Esophagus squamous epithelium (tissue), 5 donors: ENCODE measurements around the gene LIN7A. TPM values are rescaled to one million over a fixed set of nuclear protein-coding genes. Genes with fewer than 3 reads are reported as not detected.

Source experiments
- DNase-seq: peaks from one replicate; lab custom pipeline; 2025; lab: John Stamatoyannopoulos, UW
- H3K27ac ChIP-seq, 4 donors: fragments of 200-600 bp; sonication (generic); one replicate each; pipeline ENCODE4 v1.5.1; 2016 to 2019; ENCODE audit warnings: mild to moderate bottlenecking in 1 of 4
- H3K27me3 ChIP-seq, 4 donors: fragments of 200-600 bp; sonication (generic); 1 replicate in 3 of 4; 2 replicates in 1 of 4; pipeline versions ENCODE4 v1.5.1 to v1.6.0; 2017 to 2021; ENCODE audit warnings: antibody characterized with exemption in 1 of 4
- H3K36me3 ChIP-seq, 3 donors: fragments of 200-600 bp; sonication (generic); one replicate each; pipeline ENCODE4 v1.5.1; 2016 to 2019
- H3K4me1 ChIP-seq, 3 donors: fragments of 200-600 bp; sonication (generic); one replicate each; pipeline ENCODE4 v1.5.1; 2017 to 2019
- H3K4me3 ChIP-seq, 4 donors: fragments of 200-600 bp; sonication (generic); 1 replicate in 3 of 4; 2 replicates in 1 of 4; pipeline ENCODE4 v1.5.1; 2016 to 2019; ENCODE audit warnings: mild to moderate bottlenecking in 2 of 4, moderate library complexity in 1 of 4
- H3K9me3 ChIP-seq, 3 donors: fragments of 200-600 bp; sonication (generic); one replicate each; pipeline ENCODE4 v1.5.1; 2016 to 2019
- POLR2A ChIP-seq, 4 donors: fragments of 450-650 bp; IDR thresholded peaks; one replicate each; pipeline ENCODE4 v1.6.1; 2017; ENCODE audit warnings: antibody characterized with exemption in 4 of 4, mild to moderate bottlenecking in 4 of 4, moderate library complexity in 3 of 4
- WGBS, 2 donors: methylation state at CpG; one replicate each; pipeline ENCODE4 v1.1.5; 2018; 5-methylcytosine and 5-hydroxymethylcytosine counted together
- intact Hi-C: fragments of 100-400 bp; cut with DNase I; formaldehyde crosslinking; loops from one replicate; pipeline ENCODE4 v1.15.0; 2022
- total RNA-seq, 4 donors: library from RNA; depleted of rRNA; stranded (reverse); fragments of >200 nt; gene quantifications; one replicate each; pipeline ENCODE4 v1.1.0, GENCODE V29; 2016
- TF ChIP-seq, protein P1 (sequence below), 6 experiments: fragments of 450-650 bp in 4 of 6; fragments of 200-600 bp in 2 of 6; sonication (generic) in 2 of 6; IDR thresholded peaks; one replicate each; pipeline ENCODE4 v1.5.1; 2016 to 2019; ENCODE audit warnings: antibody characterized with exemption in 6 of 6, mild to moderate bottlenecking in 4 of 6, moderate library complexity in 4 of 6
- donor health status: DM: yes; HTN: yes; CAD: no.

Gene LIN7A
- total RNA-seq, 4 donors from 2014 or later: 0.49 to 2.7 (median 0.74) TPM

DNA sequence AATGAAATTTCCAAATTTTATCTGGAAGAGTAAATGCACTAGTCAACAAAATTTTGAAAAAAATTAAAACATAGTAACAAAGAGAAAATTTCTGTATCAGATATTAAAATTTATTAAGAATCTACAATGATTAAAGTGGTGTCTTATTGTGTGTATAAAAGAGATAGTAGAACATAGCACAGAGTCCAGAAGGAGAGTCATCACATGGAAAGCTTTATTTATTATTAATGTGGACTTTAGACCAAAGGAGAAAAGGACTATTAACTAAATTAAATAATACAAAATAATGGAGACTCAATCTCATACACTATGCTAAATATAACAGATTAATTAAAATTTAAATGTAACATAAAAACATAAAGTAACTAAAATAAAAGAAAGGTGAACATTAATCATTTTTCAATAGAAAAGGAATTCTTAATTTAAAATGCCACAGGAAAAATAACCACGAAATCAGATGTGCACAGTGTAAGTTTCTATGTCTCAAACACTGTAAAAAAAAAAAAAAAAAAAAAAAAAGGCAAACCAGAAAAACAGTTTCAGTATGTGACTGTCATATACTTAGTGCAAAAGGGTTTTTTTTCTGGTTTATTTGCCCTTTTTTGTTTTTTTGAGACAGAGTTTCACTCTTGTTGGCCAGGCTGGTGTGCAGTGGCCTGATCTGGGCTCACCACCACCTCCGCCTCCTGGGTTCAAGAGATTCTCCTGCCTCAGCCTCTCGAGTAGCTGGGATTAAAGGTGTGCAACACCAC lies 125.6 kb downstream of the LIN7A start:
- Histone ChIP-seq H3K36me3 (no peaks in the 10 kb centered on the region), H3K9me3 (no peaks in the 10 kb centered on the region), H3K4me3 (no peak overlapping the region), H3K27me3 (no peaks in the 10 kb centered on the region), H3K4me1 (no peaks in the 10 kb centered on the region), H3K27ac (no peak overlapping the region)
- intact Hi-C loops: no loop called here
- WGBS, 2 donors: 76 to 87% methylated on average over 3 of the region's 3 CpGs
- no peak for DNase-seq
- TF ChIP-seq, protein P1, sequence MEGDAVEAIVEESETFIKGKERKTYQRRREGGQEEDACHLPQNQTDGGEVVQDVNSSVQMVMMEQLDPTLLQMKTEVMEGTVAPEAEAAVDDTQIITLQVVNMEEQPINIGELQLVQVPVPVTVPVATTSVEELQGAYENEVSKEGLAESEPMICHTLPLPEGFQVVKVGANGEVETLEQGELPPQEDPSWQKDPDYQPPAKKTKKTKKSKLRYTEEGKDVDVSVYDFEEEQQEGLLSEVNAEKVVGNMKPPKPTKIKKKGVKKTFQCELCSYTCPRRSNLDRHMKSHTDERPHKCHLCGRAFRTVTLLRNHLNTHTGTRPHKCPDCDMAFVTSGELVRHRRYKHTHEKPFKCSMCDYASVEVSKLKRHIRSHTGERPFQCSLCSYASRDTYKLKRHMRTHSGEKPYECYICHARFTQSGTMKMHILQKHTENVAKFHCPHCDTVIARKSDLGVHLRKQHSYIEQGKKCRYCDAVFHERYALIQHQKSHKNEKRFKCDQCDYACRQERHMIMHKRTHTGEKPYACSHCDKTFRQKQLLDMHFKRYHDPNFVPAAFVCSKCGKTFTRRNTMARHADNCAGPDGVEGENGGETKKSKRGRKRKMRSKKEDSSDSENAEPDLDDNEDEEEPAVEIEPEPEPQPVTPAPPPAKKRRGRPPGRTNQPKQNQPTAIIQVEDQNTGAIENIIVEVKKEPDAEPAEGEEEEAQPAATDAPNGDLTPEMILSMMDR (IDR thresholded peaks at IDR 0.05): no peak
- TF ChIP-seq POLR2A (IDR thresholded peaks at IDR 0.05): no peak

DNA sequence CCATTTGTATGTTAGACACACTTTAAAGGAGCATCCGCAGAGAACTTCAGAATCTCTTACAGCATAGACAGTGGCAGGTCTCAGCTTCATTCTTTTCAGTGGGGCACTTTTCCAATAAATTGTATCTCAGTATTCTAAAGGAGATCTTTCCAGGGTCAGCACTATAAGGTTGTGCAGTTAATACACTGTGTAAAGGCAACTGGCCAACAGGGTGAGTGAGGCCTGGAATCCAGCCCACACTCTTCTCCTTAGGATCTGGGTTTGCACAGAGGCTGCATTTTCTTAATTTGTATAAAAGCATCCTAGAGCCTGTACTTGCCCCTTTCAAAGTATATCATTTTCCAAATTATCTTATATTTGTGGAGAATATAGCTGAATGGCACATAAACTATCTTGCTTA lies 126.9 kb downstream of the LIN7A start:
- WGBS, 2 donors: 0 to 80% methylated on average over 1 of the region's 1 CpG
- DNase-seq: no peak
- Histone ChIP-seq H3K9me3 (no peaks in the 10 kb centered on the region), H3K36me3 (no peaks in the 10 kb centered on the region), H3K4me3 (no peak overlapping the region), H3K4me1 (no peaks in the 10 kb centered on the region), H3K27me3 (no peaks in the 10 kb centered on the region), H3K27ac (no peak overlapping the region)
- intact Hi-C loops: no loop called here
- TF ChIP-seq, protein P1 (IDR thresholded peaks at IDR 0.05): no peak
- TF ChIP-seq POLR2A (IDR thresholded peaks at IDR 0.05): no peak

DNA sequence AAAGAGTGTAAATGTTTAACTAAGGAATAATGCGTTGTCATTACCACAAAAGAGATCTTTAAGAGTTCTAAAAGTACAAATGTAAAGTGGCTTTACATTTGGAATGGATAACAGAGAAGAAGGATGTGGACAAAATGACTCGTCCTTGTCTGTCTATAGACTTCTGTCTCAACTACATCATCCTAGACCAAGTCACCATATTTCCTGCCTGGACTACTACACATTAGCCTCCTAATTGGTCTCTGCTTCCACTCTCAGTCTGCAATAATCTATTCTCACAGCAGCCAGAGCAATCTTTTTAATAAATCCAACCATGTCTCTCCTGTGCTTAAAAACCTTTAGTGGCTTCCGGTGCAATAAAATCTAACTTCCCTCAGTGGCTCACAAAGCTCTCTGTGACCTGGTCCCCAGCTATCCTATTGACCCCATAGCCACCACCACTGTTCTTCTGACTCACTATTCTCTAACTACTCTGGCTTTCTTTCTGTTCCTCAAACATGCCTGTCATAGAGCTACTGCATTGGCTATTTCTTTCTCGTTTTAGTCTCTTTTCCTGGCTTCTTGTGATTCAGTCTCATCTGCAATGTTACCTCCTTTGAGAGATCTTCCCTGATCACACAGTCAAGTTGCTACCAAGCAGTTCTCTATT lies 130.0 kb downstream of the LIN7A start:
- Histone ChIP-seq H3K4me3 (no peak overlapping the region), H3K27me3 (no peaks in the 10 kb centered on the region), H3K36me3 (no peaks in the 10 kb centered on the region), H3K27ac (no peak overlapping the region), H3K4me1 (no peaks in the 10 kb centered on the region), H3K9me3 (no peaks in the 10 kb centered on the region)
- WGBS, 2 donors: 74 to 81% methylated on average over 4 of the region's 4 CpGs
- TF ChIP-seq, protein P1 (IDR thresholded peaks at IDR 0.05): no peak
- TF ChIP-seq POLR2A (IDR thresholded peaks at IDR 0.05): no peak
- intact Hi-C loops: no loop called here
- no peak for DNase-seq

DNA sequence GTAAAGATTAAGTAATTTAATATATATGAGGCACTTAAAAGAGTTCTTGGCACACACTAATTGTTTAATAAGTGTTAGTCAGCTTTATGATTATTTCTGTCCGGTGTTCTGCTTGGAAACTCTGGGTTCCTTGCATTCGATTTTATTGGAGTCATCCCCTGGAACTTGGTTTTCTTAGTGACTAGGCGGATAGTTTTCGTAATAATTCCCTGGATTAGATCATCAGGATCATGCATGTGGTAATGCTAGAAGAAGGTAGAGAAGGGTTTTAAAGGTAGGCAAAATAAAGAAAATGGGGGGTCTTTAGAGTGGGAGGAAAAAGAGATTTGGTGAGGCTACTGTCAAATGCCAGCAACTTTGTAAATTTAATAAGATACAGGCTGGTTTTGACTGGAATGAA lies 132.6 kb downstream of the LIN7A start:
- intact Hi-C loops: no loop called here

More for the DNA sequence above, 132.6 kb downstream of the LIN7A start:
- TF ChIP-seq, protein P1 (IDR thresholded peaks at IDR 0.05): no peak
- TF ChIP-seq POLR2A (IDR thresholded peaks at IDR 0.05): no peak
- H3K4me3 ChIP-seq: no peak overlapping the region
- no peaks in the 10 kb centered on the region for H3K36me3 ChIP-seq
- 82 to 86% methylated on average over 4 of the region's 4 CpGs for WGBS, 2 donors
- no peaks in the 10 kb centered on the region for H3K4me1 ChIP-seq
- H3K9me3 ChIP-seq: no peaks in the 10 kb centered on the region
- DNase-seq: no peak
- no peak overlapping the region for H3K27ac ChIP-seq
- no peaks in the 10 kb centered on the region for H3K27me3 ChIP-seq
